ENCODE measurements around the gene LRRC17. TPM values are rescaled to one million over a fixed set of nuclear protein-coding genes. Genes with fewer than 3 reads are reported as not detected.

The LRRC17 gene
- total RNA-seq, 2 experiments from 2014 or later, result 0.22 TPM; not detected in 1

GRCh38 chr7:102934239-102934638 lies 21.4 kb downstream of the LRRC17 start:
- Mint-ChIP-seq H3K27me3 (no peaks in the 10 kb centered on the region), H3K27ac (no peak overlapping the region), H3K36me3 (ENCODE audit: low read depth) (no peaks in the 10 kb centered on the region), H3K4me3 (no peak overlapping the region), H3K9me3 (no peaks in the 10 kb centered on the region), H3K4me1 (ENCODE audit: low read depth) (no peaks in the 10 kb centered on the region)
- ATAC-seq (ENCODE audit: poor library complexity), result no peak
- Histone ChIP-seq H3K36me3 (ENCODE audit: insufficient read depth, low read length) (no peaks in the 10 kb centered on the region), H3K4me1 (ENCODE audit: insufficient read depth, low read length) (no peaks in the 10 kb centered on the region), H3K9me3 (ENCODE audit: control insufficient read depth in 1 of 2, insufficient read depth in 1 of 2, low read length in 2 of 2) (no peaks in the 10 kb centered on the region), H3K27ac (ENCODE audit: low read depth in 1 of 2, low read length in 2 of 2) (no peak overlapping the region), H3K4me3 (ENCODE audit: low read length) (no peak overlapping the region), H3K27me3 (ENCODE audit: control insufficient read depth in 1 of 2, insufficient read depth in 2 of 2, low read length in 2 of 2) (no peaks in the 10 kb centered on the region)
- TF ChIP-seq CTCF (IDR thresholded peaks at IDR 0.05), result no peak
- no peak for DNase-seq
- POLR2A ChIA-PET, result no interaction called here
- CTCF ChIA-PET, result no interaction called here
- intact Hi-C loops (cut with DNase I, micrococcal nuclease), result no loop called here

GRCh38 chr7:102934701-102935100 lies 21.9 kb downstream of the LRRC17 start:
- ATAC-seq (ENCODE audit: poor library complexity) (no peak), DNase-seq (no peak)
- Mint-ChIP-seq H3K27me3 (no peaks in the 10 kb centered on the region), H3K9me3 (no peaks in the 10 kb centered on the region), H3K36me3 (ENCODE audit: low read depth) (no peaks in the 10 kb centered on the region), H3K27ac (no peak overlapping the region), H3K4me1 (ENCODE audit: low read depth) (no peaks in the 10 kb centered on the region), H3K4me3 (no peak overlapping the region)
- ChIA-PET POLR2A (no interaction called here), CTCF (no interaction called here)
- intact Hi-C loops (cut with DNase I, micrococcal nuclease), result no loop called here
- no peaks in the 10 kb centered on the region for H3K36me3 ChIP-seq (ENCODE audit: insufficient read depth, low read length)
- no peak for TF ChIP-seq CTCF (IDR thresholded peaks at IDR 0.05)
- no peak overlapping the region for H3K27ac ChIP-seq (ENCODE audit: low read depth in 1 of 2, low read length in 2 of 2)
- no peaks in the 10 kb centered on the region for H3K27me3 ChIP-seq (ENCODE audit: control insufficient read depth in 1 of 2, insufficient read depth in 2 of 2, low read length in 2 of 2)
- H3K9me3 ChIP-seq (ENCODE audit: control insufficient read depth in 1 of 2, insufficient read depth in 1 of 2, low read length in 2 of 2), result no peaks in the 10 kb centered on the region
- no peaks in the 10 kb centered on the region for H3K4me1 ChIP-seq (ENCODE audit: insufficient read depth, low read length)
- H3K4me3 ChIP-seq (ENCODE audit: low read length), result no peak overlapping the region

- Mint-ChIP-seq H3K27ac (no peak overlapping the region), H3K36me3 (ENCODE audit: low read depth) (no peaks in the 10 kb centered on the region), H3K9me3 (no peaks in the 10 kb centered on the region), H3K4me3 (no peak overlapping the region), H3K4me1 (ENCODE audit: low read depth) (no peaks in the 10 kb centered on the region), H3K27me3 (no peaks in the 10 kb centered on the region)
- H3K4me3 ChIP-seq (ENCODE audit: low read length), result no peak overlapping the region
- DNase-seq (no peak), ATAC-seq (ENCODE audit: poor library complexity) (no peak)
- no peaks in the 10 kb centered on the region for H3K4me1 ChIP-seq (ENCODE audit: insufficient read depth, low read length)
- POLR2A ChIA-PET, result no interaction called here
- H3K36me3 ChIP-seq (ENCODE audit: insufficient read depth, low read length), result no peaks in the 10 kb centered on the region
- TF ChIP-seq CTCF (IDR thresholded peaks at IDR 0.05), result no peak
- H3K27me3 ChIP-seq (ENCODE audit: control insufficient read depth in 1 of 2, insufficient read depth in 2 of 2, low read length in 2 of 2), result no peaks in the 10 kb centered on the region
- intact Hi-C loops (cut with DNase I, micrococcal nuclease), result no loop called here
- CTCF ChIA-PET, result interaction anchor here (0.7 kb wide), 1 partner anchor 24 kb away, joined by 3 read pairs; no protein-coding TSS in a partner anchor
- no peak overlapping the region for H3K27ac ChIP-seq (ENCODE audit: low read depth in 1 of 2, low read length in 2 of 2)
- H3K9me3 ChIP-seq (ENCODE audit: control insufficient read depth in 1 of 2, insufficient read depth in 1 of 2, low read length in 2 of 2), result no peaks in the 10 kb centered on the region
These were observed 22.8 kb downstream of the LRRC17 start for GRCh38 chr7:102935450-102936115.
